GM20431 (cell line): ENCODE results near the gene ZNF846.

Experiments
- in situ Hi-C: fragments of 300-500 bp; cut with MseI, MboI; formaldehyde crosslinking; loops from one replicate; pipeline ENCODE4 v1.15.0; 2020; ENCODE audit warnings: low sequenced_read_pairs; ENCODE audit not compliant: unreplicated experiment

The ZNF846 gene

GRCh38 chr19:9768175-9769112 is at the start of gene ZNF846:
Gene ZNF846, minus strand, starts transcription at chr19:9768738. Its CDS starts 3,788 bp downstream, at chr19:9764950.
- in situ Hi-C loops, result no loop called here

- in situ Hi-C loops, result no loop called here
Measured at GRCh38 chr19:9818175-9818733, 49.7 kb upstream of the ZNF846 start.

GRCh38 chr19:9811139-9811538 is 42.6 kb upstream of the ZNF846 start:
- in situ Hi-C loops, result no loop called here

GRCh38 chr19:9808855-9809824 is 40.6 kb upstream of the ZNF846 start:
- in situ Hi-C loops, result no loop called here

- in situ Hi-C loops, result no loop called here
Measured at GRCh38 chr19:9806803-9807202, 38.3 kb upstream of the ZNF846 start.

- in situ Hi-C loops, result no loop called here
Measured at GRCh38 chr19:9801976-9802375, 33.4 kb upstream of the ZNF846 start.

GRCh38 chr19:9799162-9799561 is 30.6 kb upstream of the ZNF846 start:
- in situ Hi-C loops, result loop anchor here (10.0 to 25.0 kb wide), 4 partner anchors 174 to 662 kb away; partner anchors contain the start of genes OR7G3, ZNF317, ZNF559 and ZNF561

GRCh38 chr19:9797871-9798270 is 29.3 kb upstream of the ZNF846 start:
- in situ Hi-C loops, result loop anchor here (10.0 to 25.0 kb wide), 4 partner anchors 173 to 661 kb away; partner anchors contain the start of genes OR7G3, ZNF317, ZNF559 and ZNF561

GRCh38 chr19:9796113-9796773 is 27.7 kb upstream of the ZNF846 start:
- in situ Hi-C loops, result loop anchor here (10.0 to 25.0 kb wide), 4 partner anchors 171 to 659 kb away; partner anchors contain the start of genes OR7G3, ZNF317, ZNF559 and ZNF561

GRCh38 chr19:9793071-9793591 is 24.6 kb upstream of the ZNF846 start:
- in situ Hi-C loops, result loop anchor here (10.0 to 25.0 kb wide), 4 partner anchors 168 to 656 kb away; partner anchors contain the start of genes OR7G3, ZNF317, ZNF559 and ZNF561

GRCh38 chr19:9792206-9793070 is 23.9 kb upstream of the ZNF846 start:
- in situ Hi-C loops, result loop anchor here (10.0 to 25.0 kb wide), 4 partner anchors 168 to 655 kb away; partner anchors contain the start of genes OR7G3, ZNF317, ZNF559 and ZNF561

- in situ Hi-C loops, result loop anchor here (10.0 to 25.0 kb wide), 4 partner anchors 167 to 654 kb away; partner anchors contain the start of genes OR7G3, ZNF317, ZNF559 and ZNF561
Measured at GRCh38 chr19:9791552-9792205, 23.1 kb upstream of the ZNF846 start.

- in situ Hi-C loops, result loop anchor here (10.0 to 25.0 kb wide), 4 partner anchors 166 to 654 kb away; partner anchors contain the start of genes OR7G3, ZNF317, ZNF559 and ZNF561
Measured at GRCh38 chr19:9791073-9791367, 22.5 kb upstream of the ZNF846 start.

- in situ Hi-C loops, result loop anchor here (25.0 kb wide), 2 partner anchors 477 to 652 kb away; partner anchors contain the start of genes OR7G3, ZNF317, ZNF559 and ZNF699
Measured at GRCh38 chr19:9789579-9789978, 21.0 kb upstream of the ZNF846 start.

GRCh38 chr19:9789066-9789465 is 20.5 kb upstream of the ZNF846 start:
- in situ Hi-C loops, result loop anchor here (25.0 kb wide), 2 partner anchors 477 to 652 kb away; partner anchors contain the start of genes OR7G3, ZNF317, ZNF559 and ZNF699

- in situ Hi-C loops, result loop anchor here (25.0 kb wide), 2 partner anchors 476 to 651 kb away; partner anchors contain the start of genes OR7G3, ZNF317, ZNF559 and ZNF699
Measured at GRCh38 chr19:9788604-9789003, 20.1 kb upstream of the ZNF846 start.

GRCh38 chr19:9786819-9787218 is 18.3 kb upstream of the ZNF846 start:
- in situ Hi-C loops, result loop anchor here (25.0 kb wide), 2 partner anchors 475 to 650 kb away; partner anchors contain the start of genes OR7G3, ZNF317, ZNF559 and ZNF699
